Astrocyte of the spinal cord (primary cell): ENCODE data around the gene SMIM9.
"Not testable (repeated sequence)": the region's sequence is repeated elsewhere in the genome, so short reads cannot be mapped to it uniquely, and the experiment has no call there.

ENCODE experiments used
- DNase-seq: peaks from one replicate; pipeline ENCODE4 v3.0.0; 2011; ENCODE audit warnings: low read depth, low spot score
- H3K4me3 ChIP-seq: 2 replicates; pipeline ENCODE4 v1.5.1; 2011; ENCODE audit warnings: low read depth, mild to moderate bottlenecking, low read length, moderate library complexity
- in situ Hi-C: cut with HindIII; loops from 2 replicates; pipeline ENCODE4 v1.10.0; 2017; ENCODE audit warnings: low sequenced_read_pairs
- TF ChIP-seq, protein P1 (sequence below): IDR thresholded peaks from 2 replicates; pipeline ENCODE4 v1.5.1; 2012; ENCODE audit warnings: low read depth, mild to moderate bottlenecking, low read length, inconsistent platforms

The SMIM9 gene

DNA sequence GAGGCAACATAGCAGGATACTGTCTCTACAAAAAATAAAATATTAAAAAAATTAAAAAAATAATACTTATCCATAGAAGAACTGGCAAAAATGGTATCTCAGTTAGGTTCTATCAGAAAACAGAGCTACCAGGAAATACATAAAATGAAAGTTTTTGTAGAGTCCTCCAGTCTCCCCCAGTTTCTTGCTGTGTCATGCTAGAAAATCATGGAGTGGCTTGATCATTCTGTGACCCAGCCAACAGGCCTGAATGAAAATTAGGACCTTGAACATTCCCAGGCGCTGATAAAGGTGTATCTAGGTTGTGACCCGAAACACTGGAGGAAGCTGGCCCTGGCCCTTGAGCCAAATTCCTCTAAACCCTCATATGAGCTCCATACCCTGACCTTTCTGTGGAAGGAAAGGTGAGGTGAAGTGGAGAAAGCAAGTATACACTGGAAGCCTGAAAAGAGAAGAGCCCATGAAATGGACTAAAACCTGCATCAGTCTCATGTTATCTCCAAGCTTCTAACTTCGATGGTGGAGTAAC lies 652 bp downstream of the SMIM9 start:
- in situ Hi-C loops: no loop called here
- DNase-seq: no peak
- TF ChIP-seq, protein P1, sequence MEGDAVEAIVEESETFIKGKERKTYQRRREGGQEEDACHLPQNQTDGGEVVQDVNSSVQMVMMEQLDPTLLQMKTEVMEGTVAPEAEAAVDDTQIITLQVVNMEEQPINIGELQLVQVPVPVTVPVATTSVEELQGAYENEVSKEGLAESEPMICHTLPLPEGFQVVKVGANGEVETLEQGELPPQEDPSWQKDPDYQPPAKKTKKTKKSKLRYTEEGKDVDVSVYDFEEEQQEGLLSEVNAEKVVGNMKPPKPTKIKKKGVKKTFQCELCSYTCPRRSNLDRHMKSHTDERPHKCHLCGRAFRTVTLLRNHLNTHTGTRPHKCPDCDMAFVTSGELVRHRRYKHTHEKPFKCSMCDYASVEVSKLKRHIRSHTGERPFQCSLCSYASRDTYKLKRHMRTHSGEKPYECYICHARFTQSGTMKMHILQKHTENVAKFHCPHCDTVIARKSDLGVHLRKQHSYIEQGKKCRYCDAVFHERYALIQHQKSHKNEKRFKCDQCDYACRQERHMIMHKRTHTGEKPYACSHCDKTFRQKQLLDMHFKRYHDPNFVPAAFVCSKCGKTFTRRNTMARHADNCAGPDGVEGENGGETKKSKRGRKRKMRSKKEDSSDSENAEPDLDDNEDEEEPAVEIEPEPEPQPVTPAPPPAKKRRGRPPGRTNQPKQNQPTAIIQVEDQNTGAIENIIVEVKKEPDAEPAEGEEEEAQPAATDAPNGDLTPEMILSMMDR: no peak
- H3K4me3 ChIP-seq: no peak overlapping the region

GRCh38 chrX:154829926-154830442 lies 4.5 kb downstream of the SMIM9 start:
- in situ Hi-C loops: no loop called here
- TF ChIP-seq, protein P1: no peak
- no peak for DNase-seq

GRCh38 chrX:154829134-154829533 lies 5.3 kb downstream of the SMIM9 start:
- TF ChIP-seq, protein P1: no peak
- no peak overlapping the region for H3K4me3 ChIP-seq
- DNase-seq: no peak
- in situ Hi-C loops: no loop called here

More at GRCh38 chrX:154829926-154830442, 4.5 kb downstream of the SMIM9 start:
- no peak overlapping the region for H3K4me3 ChIP-seq

- no peak for DNase-seq
- no peak overlapping the region for H3K4me3 ChIP-seq
- TF ChIP-seq, protein P1: no peak
- in situ Hi-C loops: no loop called here
Measured at GRCh38 chrX:154828016-154828408, 6.5 kb downstream of the SMIM9 start.

GRCh38 chrX:154827194-154828015 lies 7.1 kb downstream of the SMIM9 start:
- in situ Hi-C loops: no loop called here
- H3K4me3 ChIP-seq: no peak overlapping the region
- no peak for DNase-seq
- TF ChIP-seq, protein P1: no peak

- in situ Hi-C loops, DNase-seq, H3K4me3 ChIP-seq: not testable (repeated sequence)
Measured at GRCh38 chrX:154825586-154825985, 8.9 kb downstream of the SMIM9 start.

DNA sequence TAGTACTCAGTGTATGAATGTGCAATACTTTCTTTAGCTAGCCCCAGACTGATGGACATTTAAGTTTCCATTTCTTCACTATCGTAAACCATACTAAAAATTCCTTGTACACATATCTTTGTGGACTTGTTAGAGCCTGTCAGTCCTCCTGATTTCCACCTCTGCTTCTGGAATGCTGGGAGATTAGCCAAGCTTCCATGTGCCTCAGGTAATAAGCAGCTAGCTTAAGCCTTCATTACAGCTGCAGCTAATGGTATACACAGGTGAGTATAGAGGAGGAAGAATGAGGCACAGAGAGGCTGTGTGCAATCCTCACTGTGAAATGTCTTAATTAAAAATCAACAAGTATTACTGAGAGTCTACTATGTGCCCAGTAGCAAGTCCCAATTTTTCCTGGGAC lies 9.8 kb downstream of the SMIM9 start:
- in situ Hi-C loops: no loop called here
- no peak for DNase-seq
- H3K4me3 ChIP-seq: no peak overlapping the region
- TF ChIP-seq, protein P1: no peak
